K562 (cell line): Measurements from ENCODE around the gene PRKACG. TPM values are rescaled to one million over a fixed set of nuclear protein-coding genes. Genes with fewer than 3 reads are reported as not detected.

Experiments used
- BMI1 ChIP-seq: fragments of 150-350 bp; IDR thresholded peaks from 2 replicates; pipeline ENCODE4 v1.6.1; 2014; ENCODE audit warnings: low read length
- ERF ChIP-seq: fragments of 450-650 bp; formaldehyde crosslinking; IDR thresholded peaks from 2 replicates; pipeline ENCODE4 v1.4.0; 2020; ENCODE audit warnings: mild to moderate bottlenecking, mixed read lengths
- HMGN3 ChIP-seq: IDR thresholded peaks from 2 replicates; pipeline ENCODE4 v1.6.1; 2011; ENCODE audit warnings: borderline replicate concordance, low read depth, mild to moderate bottlenecking, mixed read lengths, low read length; ENCODE audit not compliant: insufficient read length; ENCODE audit errors: extremely low read depth
- SLC30A9 ChIP-seq: fragments of 250-450 bp; sonication (Bioruptor Pico); IDR thresholded peaks from 2 replicates; pipeline ENCODE4 v1.8.0; 2022; ENCODE audit warnings: mild to moderate bottlenecking, moderate library complexity
- polyA plus RNA-seq, 8 experiments: library from polyadenylated mRNA; depleted of rRNA in 4 of 8; stranded (reverse) in 5 of 8; unstranded in 3 of 8; fragments of >200 nt; fragmentation: Nextera tagmentation in 2 of 8; fragmentation: Illumina TruSeq in 1 of 8; extraction: Ambion mirVana in 2 of 8; extraction: Trizol in 1 of 8; gene quantifications; 2 replicates each; pipeline versions ENCODE4 v1.2.1 to v1.2.3, GENCODE V29; 2011 to 2014; ENCODE audit warnings: inconsistent platforms in 1 of 8, missing spikeins in 1 of 8
- total RNA-seq, 7 experiments: library from RNA; depleted of rRNA in 6 of 7; stranded (reverse); fragments of >200 nt in 6 of 7; fragmentation: Illumina TruSeq in 2 of 7; extraction: Trizol in 2 of 7; gene quantifications; 2 replicates each; pipeline versions ENCODE4 v1.2.1 to v1.2.3, GENCODE V29; 2011 to 2021; ENCODE audit warnings: low replicate concordance in 1 of 7
- TF ChIP-seq, protein P1 (sequence below), 2 experiments: fragments of 450-650 bp in 1 of 2; sonication (generic) in 1 of 2; formaldehyde crosslinking in 1 of 2; IDR thresholded peaks; 2 replicates each; pipeline versions ENCODE4 v1.7.1 to v1.9.0; 2016 to 2022; ENCODE audit warnings: inconsistent platforms in 1 of 2, mild to moderate bottlenecking in 1 of 2, missing genetic modification reagents in 1 of 2

The PRKACG gene
- total and polyA plus RNA-seq, 9 of the 15 experiments (the other 6 are each of a cell fraction or from before 2014, with no cell fraction given), result not detected

DNA sequence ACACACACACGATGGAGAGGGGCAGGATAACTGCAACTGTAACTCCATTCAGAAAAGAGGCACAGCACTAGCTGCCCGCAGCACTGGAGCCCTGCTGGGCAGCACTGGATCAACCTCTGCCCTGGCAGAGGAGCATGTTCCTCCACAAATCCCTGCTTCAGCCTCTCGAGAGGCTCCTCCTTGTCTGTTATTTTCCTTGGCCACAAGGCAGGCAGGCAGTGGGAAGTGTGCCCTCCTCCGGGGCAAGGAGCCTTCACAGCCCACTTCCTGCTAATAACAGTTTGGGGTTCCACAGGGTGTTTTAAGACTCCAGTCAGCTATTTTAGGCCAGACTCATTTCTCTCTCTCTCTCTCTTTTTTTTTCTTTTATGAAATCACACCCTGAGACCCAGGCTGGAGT lies 33.5 kb upstream of the PRKACG start (continued):
- TF ChIP-seq, protein P1, sequence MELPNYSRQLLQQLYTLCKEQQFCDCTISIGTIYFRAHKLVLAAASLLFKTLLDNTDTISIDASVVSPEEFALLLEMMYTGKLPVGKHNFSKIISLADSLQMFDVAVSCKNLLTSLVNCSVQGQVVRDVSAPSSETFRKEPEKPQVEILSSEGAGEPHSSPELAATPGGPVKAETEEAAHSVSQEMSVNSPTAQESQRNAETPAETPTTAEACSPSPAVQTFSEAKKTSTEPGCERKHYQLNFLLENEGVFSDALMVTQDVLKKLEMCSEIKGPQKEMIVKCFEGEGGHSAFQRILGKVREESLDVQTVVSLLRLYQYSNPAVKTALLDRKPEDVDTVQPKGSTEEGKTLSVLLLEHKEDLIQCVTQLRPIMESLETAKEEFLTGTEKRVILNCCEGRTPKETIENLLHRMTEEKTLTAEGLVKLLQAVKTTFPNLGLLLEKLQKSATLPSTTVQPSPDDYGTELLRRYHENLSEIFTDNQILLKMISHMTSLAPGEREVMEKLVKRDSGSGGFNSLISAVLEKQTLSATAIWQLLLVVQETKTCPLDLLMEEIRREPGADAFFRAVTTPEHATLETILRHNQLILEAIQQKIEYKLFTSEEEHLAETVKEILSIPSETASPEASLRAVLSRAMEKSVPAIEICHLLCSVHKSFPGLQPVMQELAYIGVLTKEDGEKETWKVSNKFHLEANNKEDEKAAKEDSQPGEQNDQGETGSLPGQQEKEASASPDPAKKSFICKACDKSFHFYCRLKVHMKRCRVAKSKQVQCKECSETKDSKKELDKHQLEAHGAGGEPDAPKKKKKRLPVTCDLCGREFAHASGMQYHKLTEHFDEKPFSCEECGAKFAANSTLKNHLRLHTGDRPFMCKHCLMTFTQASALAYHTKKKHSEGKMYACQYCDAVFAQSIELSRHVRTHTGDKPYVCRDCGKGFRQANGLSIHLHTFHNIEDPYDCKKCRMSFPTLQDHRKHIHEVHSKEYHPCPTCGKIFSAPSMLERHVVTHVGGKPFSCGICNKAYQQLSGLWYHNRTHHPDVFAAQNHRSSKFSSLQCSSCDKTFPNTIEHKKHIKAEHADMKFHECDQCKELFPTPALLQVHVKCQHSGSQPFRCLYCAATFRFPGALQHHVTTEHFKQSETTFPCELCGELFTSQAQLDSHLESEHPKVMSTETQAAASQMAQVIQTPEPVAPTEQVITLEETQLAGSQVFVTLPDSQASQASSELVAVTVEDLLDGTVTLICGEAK (IDR thresholded peaks at IDR 0.05), result no peak
- TF ChIP-seq, protein P1 (CRISPR knock-in tag; IDR thresholded peaks at IDR 0.05), result no peak
- TF ChIP-seq SLC30A9 (no peak), HMGN3 (no peak), ERF (CRISPR knock-in tag) (no peak), BMI1 (no peak)
